Liver (tissue), 5 donors: ENCODE data around the gene FOXL2NB. TPM values are rescaled to one million over a fixed set of nuclear protein-coding genes. Genes with fewer than 3 reads are reported as not detected.

ENCODE experiments used
- ATF3 ChIP-seq: IDR thresholded peaks from 2 replicates; pipeline ENCODE4 v1.6.1; 2016; ENCODE audit warnings: antibody characterized with exemption
- REST ChIP-seq: IDR thresholded peaks from 2 replicates; pipeline ENCODE4 v1.6.1; 2016; ENCODE audit warnings: antibody characterized with exemption, mild to moderate bottlenecking
- TAF1 ChIP-seq: conservative IDR thresholded peaks from 2 replicates; pipeline ENCODE4 v1.6.1; 2016; ENCODE audit warnings: antibody characterized with exemption, mild to moderate bottlenecking
- polyA plus RNA-seq, 2 donors: library from polyadenylated mRNA; stranded (reverse) in 1 of 2; unstranded in 1 of 2; fragments of 200-250 nt in 1 of 2; fragments of >200 nt in 1 of 2; fragmentation: Nextera tagmentation in 1 of 2; extraction: Ambion mirVana in 1 of 2; gene quantifications; one replicate each; pipeline versions ENCODE4 v1.2.1 to v1.2.3, GENCODE V29; 2013 to 2015
- total RNA-seq, 2 donors: library from RNA; depleted of rRNA; stranded (reverse); fragments of >200 nt; gene quantifications; one replicate each; pipeline ENCODE4 v1.2.3, GENCODE V29; 2014
- donor health status: healthy.
- donor health status: healthy.
- donor health status: healthy.

Gene FOXL2NB
- total and polyA plus RNA-seq, 4 donors: not detected

DNA sequence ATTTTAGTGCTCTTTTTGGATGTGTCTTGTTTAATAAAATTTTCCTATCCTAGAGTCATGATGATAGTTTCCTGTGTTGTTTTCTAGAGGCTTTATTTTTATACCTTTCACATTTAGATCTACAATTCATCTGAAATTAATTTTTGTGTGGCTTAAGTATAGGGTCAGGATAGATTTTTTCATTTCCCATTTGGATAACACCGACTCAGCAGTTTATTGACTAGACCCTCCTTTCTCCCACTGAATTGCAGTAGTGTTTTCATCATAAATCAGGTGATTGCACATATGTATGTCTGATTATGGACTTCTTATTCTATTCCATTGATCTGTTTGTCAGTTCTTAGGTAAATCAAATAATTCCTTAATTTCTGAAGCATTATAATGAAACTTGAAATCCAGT lies 48.7 kb downstream of the FOXL2NB start (continued):
- TF ChIP-seq REST: no peak
- TF ChIP-seq ATF3: no peak
- TF ChIP-seq TAF1: no peak

Other genes starting within 250 kb of the FOXL2NB start
- gene PIK3CB, start 112.3 kb upstream of the FOXL2NB start, total RNA-seq: 10 to 100 TPM; 13.4 to 15.9 TPM
- gene PIK3CB, start 112.3 kb upstream of the FOXL2NB start, polyA plus RNA-seq: 1 to 10 TPM; 4.7 to 8.8 TPM
- gene FOXL2, start 80 bp upstream of the FOXL2NB start, total RNA-seq: not detected
- gene FOXL2, start 80 bp upstream of the FOXL2NB start, polyA plus RNA-seq: not detected
- gene PRR23A, start 59.1 kb downstream of the FOXL2NB start, total RNA-seq: not detected
- gene PRR23A, start 59.1 kb downstream of the FOXL2NB start, polyA plus RNA-seq: not detected
- not detected for gene PRR23B, start 73.7 kb downstream of the FOXL2NB start, total RNA-seq
- gene PRR23B, start 73.7 kb downstream of the FOXL2NB start, polyA plus RNA-seq: not detected
- gene PRR23C, start 97.7 kb downstream of the FOXL2NB start, total RNA-seq: not detected
- gene PRR23C, start 97.7 kb downstream of the FOXL2NB start, polyA plus RNA-seq: not detected